GM12878 (cell line): Measurements from ENCODE around the gene DERL3. TPM values are rescaled to one million over a fixed set of nuclear protein-coding genes. Genes with fewer than 3 reads are reported as not detected.

Source experiments
- ATAC-seq: fragments of 200-7000 bp; cut with Tn5 transposase; 3 replicates; pipeline ENCODE4 v1.9.1; 2020; ENCODE audit warnings: mild to moderate bottlenecking, moderate library complexity
- BruUV-seq: library from RNA; stranded (reverse); fragments of 400-500 nt; replicated peaks from 2 replicates; lab custom pipeline; 2021; lab: Mats Ljungman, UMichigan
- CTCF ChIA-PET: fragments of 300-600 bp; sonication (Branson Sonifier 250); formaldehyde crosslinking; extraction: SDS; loops from one replicate; lab custom pipeline; 2021; ENCODE audit warnings: inconsistent platforms; lab: Yijun Ruan, JAX
- POLR2A ChIA-PET: fragments of 350-600 bp; formaldehyde crosslinking; extraction: SDS; loops from one replicate; lab custom pipeline; 2021; ENCODE audit warnings: inconsistent platforms; lab: Charles Lee
- RAD21 ChIA-PET: fragments of 300-600 bp; sonication (Branson Sonifier 250); formaldehyde crosslinking; loops from one replicate; lab custom pipeline; 2023; ENCODE audit warnings: antibody characterized with exemption; ENCODE audit not compliant: unreplicated experiment; lab: Charles Lee
- SMC1A ChIA-PET: fragments of 300-600 bp; sonication (Branson Sonifier 250); formaldehyde crosslinking; loops from one replicate; lab custom pipeline; 2023; ENCODE audit not compliant: unreplicated experiment, uncharacterized antibody; lab: Charles Lee
- DNase-seq: peaks from one replicate; pipeline ENCODE4 v3.0.0-alpha.2; 2011; ENCODE audit warnings: low read depth, low spot score
- FAIRE-seq: peaks from 3 replicates; lab custom pipeline; 2011; peaks lifted over from hg19 to GRCh38; lab: Jason Lieb, UNC
- H2AFZ ChIP-seq: 2 replicates; pipeline ENCODE4 v1.6.0; 2011; ENCODE audit warnings: low read depth, low read length, control low read depth; ENCODE audit not compliant: control insufficient read depth
- H3K27ac ChIP-seq: 2 replicates; pipeline ENCODE4 v1.5.1; 2011; ENCODE audit warnings: control low read depth; ENCODE audit not compliant: control insufficient read depth, insufficient read depth
- H3K27me3 ChIP-seq, 2 experiments: replicated peaks in 1 of 2; 2 replicates each; pipeline versions ENCODE4 v1.6.0 to v1.6.1; 2011; ENCODE audit warnings: low read length in 1 of 2; ENCODE audit not compliant: control insufficient read depth in 2 of 2, insufficient read depth in 2 of 2
- H3K36me3 ChIP-seq, 2 experiments: 2 replicates each; pipeline ENCODE4 v1.5.1; 2011; ENCODE audit warnings: low read length in 1 of 2; ENCODE audit not compliant: control insufficient read depth in 2 of 2, insufficient read depth in 2 of 2
- H3K4me1 ChIP-seq: 2 replicates; pipeline ENCODE4 v1.6.1; 2011; ENCODE audit warnings: mild to moderate bottlenecking, low read length, moderate library complexity, mixed read lengths; ENCODE audit not compliant: control insufficient read depth, insufficient read depth
- H3K4me2 ChIP-seq: 2 replicates; pipeline ENCODE4 v1.6.0; 2011; ENCODE audit warnings: control low read depth; ENCODE audit not compliant: control insufficient read depth, insufficient read depth
- H3K4me3 ChIP-seq: fragments of 200-600 bp; sonication (generic); 2 replicates; pipeline ENCODE4 v1.5.1; 2016
- H3K79me2 ChIP-seq: 2 replicates; pipeline ENCODE4 v1.6.0; 2011; ENCODE audit warnings: low read length; ENCODE audit not compliant: control insufficient read depth, insufficient read depth
- H3K9ac ChIP-seq: 2 replicates; pipeline ENCODE4 v1.8.0; 2011; ENCODE audit warnings: low read length, control low read depth, mixed read lengths; ENCODE audit not compliant: control insufficient read depth, insufficient read depth
- H3K9me3 ChIP-seq: replicated peaks from 3 replicates; pipeline ENCODE4 v1.5.1; 2011; ENCODE audit warnings: mild to moderate bottlenecking, low read length; ENCODE audit not compliant: control insufficient read depth, insufficient read depth
- H4K20me1 ChIP-seq: 2 replicates; pipeline ENCODE4 v1.6.0; 2011; ENCODE audit not compliant: control insufficient read depth, insufficient read depth
- ATF7 ChIP-seq: fragments of 450-650 bp; IDR thresholded peaks from 2 replicates; pipeline ENCODE4 v1.6.1; 2016; ENCODE audit warnings: low read depth, mild to moderate bottlenecking
- CBFB ChIP-seq: IDR thresholded peaks from 2 replicates; pipeline ENCODE4 v1.6.1; 2016; ENCODE audit warnings: antibody characterized with exemption, low read depth
- CEBPB ChIP-seq, 2 experiments: fragments of 150-350 bp in 1 of 2; IDR thresholded peaks; 2 replicates each; pipeline ENCODE4 v1.6.1; 2012 to 2014; ENCODE audit warnings: low read depth in 2 of 2, low read length in 2 of 2, borderline replicate concordance in 1 of 2, inconsistent platforms in 1 of 2
- CHD4 ChIP-seq: fragments of 200-600 bp; sonication (generic); IDR thresholded peaks from 2 replicates; pipeline ENCODE4 v1.6.1; 2016; ENCODE audit warnings: mild to moderate bottlenecking
- EGR1 ChIP-seq, 2 experiments: IDR thresholded peaks; 1 replicate in 1 of 2; 2 replicates in 1 of 2; pipeline ENCODE4 v1.6.1; 2011 to 2012; ENCODE audit warnings: low read depth in 2 of 2, low read length in 2 of 2, borderline replicate concordance in 1 of 2, mild to moderate bottlenecking in 1 of 2, moderate library complexity in 1 of 2
- HDAC6 ChIP-seq: fragments of 200-600 bp; sonication (generic); IDR thresholded peaks from one replicate; pipeline ENCODE4 v1.8.0; 2017; ENCODE audit warnings: antibody characterized with exemption; ENCODE audit not compliant: unreplicated experiment
- HSF1 ChIP-seq: fragments of 150-350 bp; IDR thresholded peaks from 2 replicates; pipeline ENCODE4 v1.6.1; 2014; ENCODE audit warnings: mild to moderate bottlenecking, low read depth, low read length
- LARP7 ChIP-seq: fragments of 450-650 bp; IDR thresholded peaks from 2 replicates; pipeline ENCODE4 v1.6.1; 2017; ENCODE audit warnings: mild to moderate bottlenecking
- MLLT1 ChIP-seq: fragments of 450-650 bp; IDR thresholded peaks from 2 replicates; pipeline ENCODE4 v1.6.1; 2016; ENCODE audit warnings: mild to moderate bottlenecking
- NBN ChIP-seq: fragments of 450-650 bp; IDR thresholded peaks from 2 replicates; pipeline ENCODE4 v1.6.1; 2016
- NFYA ChIP-seq: IDR thresholded peaks from 2 replicates; pipeline ENCODE4 v1.6.1; 2011; ENCODE audit warnings: low read depth, mild to moderate bottlenecking, low read length, improper control_type of control experiment, borderline replicate concordance
- RUNX3 ChIP-seq: IDR thresholded peaks from 2 replicates; pipeline ENCODE4 v1.6.1; 2012; ENCODE audit warnings: low read length, inconsistent platforms
- SUPT20H ChIP-seq: IDR thresholded peaks from 2 replicates; pipeline ENCODE4 v1.6.1; 2011; ENCODE audit warnings: low read depth, mild to moderate bottlenecking, low read length, moderate library complexity, borderline replicate concordance; ENCODE audit not compliant: control insufficient read depth
- TARDBP ChIP-seq: IDR thresholded peaks from 2 replicates; pipeline ENCODE4 v1.6.1; 2016; ENCODE audit warnings: borderline replicate concordance
- TCF3 ChIP-seq: IDR thresholded peaks from 2 replicates; pipeline ENCODE4 v1.6.1; 2012; ENCODE audit warnings: low read depth, mild to moderate bottlenecking, low read length, borderline replicate concordance; ENCODE audit not compliant: insufficient read depth
- ZNF207 ChIP-seq: fragments of 450-650 bp; IDR thresholded peaks from 2 replicates; pipeline ENCODE4 v1.6.1; 2014; ENCODE audit warnings: antibody characterized with exemption, mild to moderate bottlenecking, borderline replicate concordance
- ZNF384 ChIP-seq: IDR thresholded peaks from 2 replicates; pipeline ENCODE4 v1.6.1; 2012; ENCODE audit warnings: low read depth, mild to moderate bottlenecking, low read length, improper control_type of control experiment, borderline replicate concordance
- WGBS: methylation state at CpG from one replicate; pipeline ENCODE4 v1.1.6; 2016; ENCODE audit warnings: low lambda C conversion rate; ENCODE audit not compliant: insufficient replicate concordance, insufficient coverage; ENCODE audit errors: missing lambda C conversion rate; 5-methylcytosine and 5-hydroxymethylcytosine counted together
- in situ Hi-C: fragments of 300-500 bp; cut with MboI; formaldehyde crosslinking; loops from 9 replicates; pipeline ENCODE4 v1.14.3; 2018; ENCODE audit warnings: mixed read lengths
- intact Hi-C: fragments of 100-400 bp; cut with micrococcal nuclease; formaldehyde crosslinking; loops from one replicate; pipeline ENCODE4 v1.14.2; 2022; ENCODE audit not compliant: unreplicated experiment
- polyA plus RNA-seq, 11 experiments: library from polyadenylated mRNA; depleted of rRNA in 4 of 11; unstranded in 6 of 11; stranded (reverse) in 5 of 11; fragments of >200 nt; fragmentation: Nextera tagmentation in 4 of 11; fragmentation: Illumina TruSeq in 1 of 11; extraction: Ambion mirVana in 4 of 11; extraction: Trizol in 1 of 11; gene quantifications; 1 replicate in 1 of 11; 2 replicates in 10 of 11; pipeline versions ENCODE4 v1.2.1 to v1.2.3, GENCODE V29; 2011 to 2016; ENCODE audit warnings: inconsistent platforms in 2 of 11, missing spikeins in 2 of 11, low read depth in 1 of 11
- total RNA-seq, 4 experiments: library from RNA; depleted of rRNA in 3 of 4; stranded (reverse); fragments of >200 nt in 3 of 4; fragmentation: Illumina TruSeq in 1 of 4; extraction: Trizol in 1 of 4; gene quantifications; 2 replicates each; pipeline versions ENCODE4 v1.2.1 to v1.2.3, GENCODE V29; 2013 to 2021

Gene DERL3
- total and polyA plus RNA-seq, 10 of the 15 experiments (the other 5 are each of a cell fraction or from before 2014, with no cell fraction given) = 4.1 to 52.4 (median 14.1) TPM

GRCh38 chr22:23884140-23884539 lies 45.3 kb upstream of the DERL3 start:
- intact Hi-C loops (no loop called here), in situ Hi-C loops (no loop called here)
- Histone ChIP-seq H2AFZ (no peak overlapping the region), H3K4me3 (no peak overlapping the region), H3K27me3 (no peaks in the 10 kb centered on the region), H3K79me2 (no peaks in the 10 kb centered on the region), H3K4me1 (no peaks in the 10 kb centered on the region), H3K27ac (no peak overlapping the region)
- BruUV-seq = no TSS peak
- POLR2A ChIA-PET = no interaction called here
- RAD21 ChIA-PET = no interaction called here
- FAIRE-seq = no peak
- DNase-seq = no peak
- TF ChIP-seq TCF3 (no peak), CBFB (no peak), NBN (no peak), LARP7 (no peak), NFYA (no peak), ZNF384 (no peak), RUNX3 (no peak), CHD4 (no peak), TARDBP (no peak), HSF1 (no peak), ATF7 (no peak), MLLT1 (no peak), ZNF207 (no peak), EGR1 (IDR thresholded peaks at IDR 0.05; ENCODE audit: borderline replicate concordance in 1 of 2, low read depth in 2 of 2, low read length in 2 of 2) (no peak), HDAC6 (no peak), CEBPB (IDR thresholded peaks at IDR 0.05; ENCODE audit: borderline replicate concordance in 1 of 2, low read depth in 2 of 2, low read length in 2 of 2) (no peak), SUPT20H (no peak)
- TF ChIP-seq, all 136 proteins: peak for 0
- Histone ChIP-seq H3K9me3 (no peaks in the 10 kb centered on the region), H3K4me2 (no peak overlapping the region), H4K20me1 (no peaks in the 10 kb centered on the region), H3K9ac (no peak overlapping the region), H3K36me3 (no peaks in the 10 kb centered on the region; a peak in 1 of 4 replicates)
- ChIA-PET CTCF (interaction anchor here (1.2 to 1.5 kb wide), 2 partner anchors 10 kb away, joined by 4 to 8 read pairs; partner anchors contain the start of gene MIF), SMC1A (no interaction called here)
- no peak for ATAC-seq
- 52% methylated on average over 9 of the region's 9 CpGs for WGBS
